NCI-H2227 (cell line): Measurements from ENCODE around the gene SMYD2.
"Not testable (repeated sequence)": the region's sequence is repeated elsewhere in the genome, so short reads cannot be mapped to it uniquely, and the experiment has no call there.

Source experiments
- DNase-seq: peaks from one replicate; lab custom pipeline; 2025; ENCODE audit not compliant: unreplicated experiment; lab: John Stamatoyannopoulos, UW

SMYD2 gene

DNA sequence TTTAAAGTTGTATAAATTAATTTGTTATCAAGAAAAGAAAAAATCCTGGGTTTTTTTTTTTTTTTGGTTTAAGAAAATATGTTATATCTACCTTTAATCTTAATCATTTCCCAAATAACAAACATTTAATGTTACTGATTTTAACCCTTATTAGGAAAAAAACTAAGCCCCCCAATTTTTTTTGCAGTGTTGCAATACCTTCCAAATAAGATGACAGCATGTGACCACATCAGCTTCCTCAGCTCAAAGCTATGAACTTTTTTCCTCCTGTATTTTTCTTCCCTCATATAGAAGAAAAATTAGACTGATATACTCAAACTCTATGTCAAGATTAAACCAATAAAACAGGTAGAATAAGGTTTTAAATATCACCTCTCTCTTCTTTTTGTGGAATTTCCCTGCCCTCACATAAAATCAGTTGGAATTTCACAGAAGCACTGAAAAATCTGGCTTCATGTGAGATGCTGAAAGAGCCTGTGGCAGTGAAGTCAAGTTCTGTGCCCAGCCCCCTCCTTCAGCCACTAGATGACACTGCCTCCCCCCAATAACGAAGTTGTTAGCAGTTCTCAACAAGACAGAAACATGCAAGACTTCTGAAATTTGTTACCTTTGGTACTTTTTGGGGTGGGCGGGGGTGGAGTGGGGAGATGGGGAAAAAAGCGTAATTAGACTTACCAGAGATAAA lies 9.6 kb upstream of the SMYD2 start:
- no peak for DNase-seq

DNA sequence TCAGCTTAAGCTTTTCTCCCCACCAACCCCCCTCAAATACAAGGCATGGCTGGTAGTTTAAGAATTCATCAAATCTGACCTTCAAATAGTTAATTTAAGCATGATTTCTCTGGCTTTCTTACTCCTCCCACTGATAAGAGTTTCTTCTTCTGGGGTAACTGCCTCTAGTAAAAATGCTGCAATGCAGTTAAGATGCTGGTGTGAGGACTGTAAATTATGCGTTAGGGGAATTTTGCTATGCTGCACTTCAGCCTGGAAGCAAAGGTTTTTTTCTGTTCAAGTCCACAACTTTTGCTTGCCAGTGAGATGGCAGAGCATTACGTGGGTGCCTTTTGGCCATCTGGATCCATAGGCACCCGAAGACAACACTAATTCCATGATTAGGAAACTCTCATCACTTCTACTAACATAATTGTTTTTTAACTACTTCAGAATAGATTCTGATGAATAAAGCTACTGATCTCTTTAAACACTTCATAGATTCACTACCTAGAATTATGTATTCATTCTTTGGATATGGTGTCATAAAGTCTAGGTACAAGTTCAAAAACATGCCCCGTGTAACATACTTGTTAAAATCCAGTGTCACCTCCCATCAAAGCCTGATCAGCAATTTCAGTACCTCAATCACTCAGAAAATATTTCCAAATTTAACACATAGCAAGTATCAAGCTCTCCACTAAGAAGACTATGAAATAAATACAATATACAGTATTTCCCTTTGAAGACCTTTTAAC lies 8.8 kb upstream of the SMYD2 start:
- DNase-seq = no peak

DNA sequence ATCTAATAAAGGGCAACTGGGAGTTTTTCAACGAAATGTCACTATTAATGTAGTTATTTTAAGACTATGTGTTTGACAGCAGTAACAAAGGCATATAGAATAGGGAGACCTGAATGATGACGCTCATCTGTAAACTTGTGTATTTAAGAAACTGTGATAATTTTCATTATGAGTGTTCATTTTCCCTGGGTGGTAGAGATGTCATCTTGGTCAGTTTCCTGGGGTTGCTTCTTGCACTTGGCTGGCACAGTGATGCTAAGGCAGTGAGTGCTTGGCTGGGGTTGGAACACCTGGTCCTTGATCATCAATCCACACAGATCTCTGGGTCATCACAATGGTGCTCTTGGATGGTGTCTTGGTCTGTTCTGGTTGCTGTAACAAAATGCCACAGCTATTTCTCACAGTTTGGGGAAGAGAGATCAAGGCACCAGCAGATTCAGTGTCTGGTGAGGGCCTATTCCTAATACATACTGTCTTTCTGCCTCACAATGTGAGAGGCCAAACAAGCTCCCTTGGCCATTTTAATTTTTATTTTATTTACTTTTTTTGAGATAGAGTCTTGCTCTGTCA lies 7.9 kb upstream of the SMYD2 start:
- DNase-seq = no peak

DNA sequence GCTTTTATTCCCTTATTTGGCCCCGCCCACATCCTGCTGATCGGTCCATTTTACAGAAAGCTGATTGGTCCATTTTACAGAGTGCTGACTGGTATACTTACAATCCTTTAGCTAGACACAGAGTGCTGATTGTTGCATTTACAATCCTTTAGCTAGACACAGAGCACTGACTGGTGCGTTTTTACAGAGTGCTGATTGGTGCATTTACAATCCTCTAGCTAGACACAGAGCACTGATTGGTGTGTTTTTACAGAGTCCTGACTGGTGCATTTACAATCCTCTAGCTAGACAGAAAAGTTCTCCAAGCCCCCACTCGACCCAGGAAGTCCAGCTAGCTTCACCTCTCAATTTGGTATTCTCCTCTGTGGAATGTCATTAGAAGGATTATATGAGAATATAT lies 5.3 kb upstream of the SMYD2 start:
- DNase-seq = not testable (repeated sequence)

DNA sequence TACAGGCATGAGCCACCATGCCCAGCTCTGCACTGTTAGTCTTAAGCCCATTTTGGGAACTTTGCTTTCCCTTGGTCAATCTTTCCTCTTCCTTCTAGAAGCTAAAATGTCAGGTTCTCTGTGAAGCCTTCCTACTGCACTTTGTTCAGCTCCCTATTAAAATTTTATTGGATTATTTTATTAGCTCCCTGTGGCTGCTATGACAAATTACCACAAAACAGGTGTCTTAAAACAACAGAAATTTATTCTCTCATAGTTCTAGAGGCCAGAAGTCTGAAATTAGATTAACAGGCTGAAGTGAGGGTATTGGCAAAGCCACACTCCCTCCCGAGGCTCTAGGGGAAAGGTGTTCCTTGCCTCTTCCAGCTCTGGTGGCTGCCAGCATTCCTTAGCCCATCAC lies 4.2 kb upstream of the SMYD2 start:
- no peak for DNase-seq

DNA sequence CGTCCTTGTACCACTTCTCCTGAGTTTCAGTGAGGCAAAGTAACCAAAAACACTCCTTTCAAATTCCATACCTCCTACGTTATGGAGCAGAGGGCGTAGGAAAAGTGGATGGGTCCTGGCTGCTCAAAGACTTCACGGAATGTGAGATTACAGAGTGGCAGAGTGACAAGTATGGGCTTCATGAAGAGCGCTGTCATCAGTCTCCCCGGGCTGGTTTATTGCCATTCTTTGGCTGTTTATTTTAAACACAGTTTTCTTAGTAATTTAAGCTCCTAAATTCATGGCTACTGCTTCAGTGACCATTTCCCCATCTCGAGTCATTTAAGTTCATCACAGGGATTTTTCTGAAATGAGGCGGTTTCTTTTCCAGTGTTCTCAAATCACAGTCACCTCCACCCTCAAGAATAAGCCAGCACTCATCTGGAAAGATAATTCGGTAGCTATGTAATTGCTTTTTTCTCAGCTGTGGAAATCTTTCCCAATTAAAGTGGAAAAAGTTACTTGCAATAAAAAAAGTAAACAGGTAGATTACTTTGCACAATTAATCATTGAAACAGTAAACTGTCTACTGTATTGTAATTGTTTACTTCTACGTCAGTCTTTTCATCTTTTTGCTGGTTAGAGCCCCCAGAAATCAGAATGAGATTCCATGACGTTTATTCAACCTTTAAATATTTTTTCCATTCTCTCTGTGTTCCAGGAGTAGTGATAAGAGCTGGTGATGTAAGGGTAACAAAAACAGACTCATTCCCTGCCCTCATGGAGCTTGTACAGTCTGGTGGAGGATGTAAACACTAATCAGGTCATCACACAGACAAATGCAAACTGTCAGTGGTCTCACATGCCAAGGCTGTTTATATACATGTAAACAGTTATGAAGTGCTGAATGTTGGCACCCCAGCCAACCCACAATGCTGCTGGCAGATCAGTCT lies 3.0 kb upstream of the SMYD2 start:
- peak; percentile 8 for DNase-seq

DNA sequence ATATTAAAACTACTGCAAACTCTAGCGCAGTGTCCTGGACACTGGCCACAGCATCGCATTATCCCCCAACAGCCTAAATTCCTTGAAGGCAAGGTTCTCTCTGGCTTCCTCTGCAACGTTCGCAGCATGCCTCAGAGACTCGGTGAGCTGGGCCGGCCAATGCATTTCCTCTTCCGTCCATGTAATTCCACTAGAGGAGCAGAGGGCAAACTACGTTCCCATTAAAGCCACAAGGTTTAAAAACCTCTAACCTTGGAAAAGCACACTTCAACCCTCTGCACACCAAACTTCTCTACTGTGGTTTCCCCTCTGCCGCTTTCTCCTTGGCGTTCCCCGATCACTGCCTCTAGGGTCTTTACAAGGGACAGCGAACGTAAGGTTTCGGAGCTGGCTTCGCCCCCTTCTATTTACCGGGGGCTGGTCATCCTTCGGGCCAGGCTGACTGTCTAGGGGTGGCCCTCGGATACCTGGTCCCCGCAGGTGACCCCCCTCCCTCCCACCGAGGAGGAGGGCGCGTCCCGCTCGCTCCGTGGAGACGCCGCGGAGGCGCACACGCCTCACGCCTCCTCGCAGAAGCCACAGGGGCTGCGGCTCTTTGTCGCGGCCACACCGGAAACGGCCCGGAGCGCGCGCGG lies 456 bp upstream of the SMYD2 start:
- DNase-seq = peak; percentile 40

DNA sequence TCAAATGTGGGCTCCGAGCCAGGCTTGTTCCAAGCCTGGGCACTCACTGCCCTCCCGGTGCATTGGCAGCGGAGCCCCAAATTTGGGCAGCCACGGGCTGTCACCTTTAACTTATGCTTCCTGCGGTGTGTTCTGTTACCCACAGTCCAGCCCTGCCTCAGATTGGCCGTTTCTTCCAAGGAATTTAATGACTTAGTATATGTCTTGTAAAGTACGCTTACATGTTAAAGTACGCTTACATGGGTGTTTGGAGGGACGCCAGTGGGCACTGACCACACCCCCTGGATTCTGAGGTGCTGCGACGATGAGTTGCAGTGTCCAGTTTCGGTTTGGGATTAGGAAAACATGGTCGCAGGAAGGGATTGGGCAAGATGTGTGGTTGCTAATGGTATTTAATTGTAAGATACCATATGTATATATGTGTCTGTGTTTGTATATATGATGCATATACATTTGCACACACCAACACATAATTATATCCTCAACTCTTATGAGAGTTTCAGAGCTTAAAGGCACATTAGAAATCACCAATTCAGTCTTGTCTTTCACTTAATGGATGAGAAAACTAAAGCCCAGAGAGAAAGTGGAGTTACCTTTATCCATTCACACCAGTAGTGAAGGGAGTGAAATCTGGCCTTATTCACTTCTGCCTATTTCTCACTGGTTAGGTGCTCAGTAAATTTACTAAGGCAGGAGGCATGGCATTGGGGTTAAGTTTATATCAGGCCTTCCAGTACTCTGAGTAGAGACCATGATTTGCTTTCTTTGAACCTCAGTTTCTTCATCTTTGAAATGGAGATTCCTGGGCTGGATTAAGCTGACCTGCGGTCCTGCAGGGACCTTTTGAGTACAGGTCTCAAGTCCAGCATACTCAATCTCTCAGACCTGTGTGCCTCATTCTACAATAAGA lies 1.0 kb downstream of the SMYD2 start:
- peak; percentile 43 for DNase-seq

DNA sequence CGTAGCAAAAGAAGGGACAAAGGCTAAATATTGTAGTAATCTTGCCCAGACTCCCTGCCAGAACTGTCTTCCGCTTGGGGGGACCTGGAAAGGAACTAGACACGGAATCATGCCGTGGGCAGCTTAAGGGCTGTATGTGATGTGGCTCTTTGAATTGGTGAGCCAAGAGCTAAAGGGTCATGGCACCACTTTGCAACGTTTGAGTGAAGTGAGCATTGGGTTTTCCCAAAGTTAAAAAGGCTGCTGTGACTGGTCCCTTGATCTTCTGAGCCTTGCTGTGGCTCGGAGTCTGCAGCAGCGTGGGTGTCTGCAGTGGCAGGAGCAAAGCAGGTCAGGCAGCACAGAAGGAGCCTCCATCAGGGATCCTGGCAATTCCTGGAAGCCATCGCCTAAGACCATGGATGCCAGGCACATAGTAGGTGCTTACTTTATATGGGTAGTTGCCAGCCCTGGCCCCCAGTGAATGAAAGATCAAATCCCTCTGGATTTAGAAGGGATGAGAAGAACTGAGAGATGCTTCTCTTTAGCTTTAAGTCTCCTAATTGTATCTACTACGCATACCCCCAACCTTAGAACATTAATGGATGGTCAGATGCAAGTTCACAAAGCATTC lies 1.8 kb downstream of the SMYD2 start:
- DNase-seq = peak; percentile 15

DNA sequence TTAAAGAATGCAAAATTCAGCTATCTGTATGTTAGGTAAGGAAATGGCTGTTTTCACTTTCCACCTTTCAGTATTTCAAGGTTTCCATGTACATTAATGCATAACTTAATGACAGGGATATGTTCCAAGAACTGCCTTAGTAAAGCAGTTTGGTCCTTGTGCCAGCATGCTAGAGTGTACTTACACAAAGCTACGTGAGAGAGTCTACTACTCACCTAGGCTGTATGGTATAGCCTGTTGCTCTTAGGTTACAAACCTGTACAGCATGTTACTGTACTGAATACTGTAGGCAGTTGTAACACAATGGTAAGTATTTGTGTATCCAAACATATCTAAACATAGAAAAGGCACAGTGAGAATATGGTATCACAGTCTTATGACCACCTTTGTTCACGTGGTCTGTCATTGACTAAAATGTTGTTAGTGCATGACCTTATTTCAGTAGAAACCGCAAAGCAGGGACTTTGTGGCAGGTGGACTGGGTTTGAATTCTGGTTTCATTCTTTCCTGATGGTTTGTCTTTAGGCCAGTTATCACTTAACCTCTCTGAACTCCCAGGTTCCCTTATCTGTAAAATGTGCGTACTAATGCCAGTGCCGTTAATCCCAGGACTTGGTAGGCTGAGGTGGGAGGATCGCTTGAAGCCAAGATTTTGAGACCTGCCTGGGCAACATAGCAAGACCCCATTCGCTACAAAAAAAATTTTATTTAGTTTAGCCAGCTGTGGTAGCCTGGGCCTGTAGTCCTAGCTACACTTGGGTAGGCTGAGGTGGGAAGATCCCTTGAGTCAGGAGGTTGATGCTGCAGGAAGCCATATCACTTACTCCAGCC lies 4.9 kb downstream of the SMYD2 start:
- no peak for DNase-seq

DNA sequence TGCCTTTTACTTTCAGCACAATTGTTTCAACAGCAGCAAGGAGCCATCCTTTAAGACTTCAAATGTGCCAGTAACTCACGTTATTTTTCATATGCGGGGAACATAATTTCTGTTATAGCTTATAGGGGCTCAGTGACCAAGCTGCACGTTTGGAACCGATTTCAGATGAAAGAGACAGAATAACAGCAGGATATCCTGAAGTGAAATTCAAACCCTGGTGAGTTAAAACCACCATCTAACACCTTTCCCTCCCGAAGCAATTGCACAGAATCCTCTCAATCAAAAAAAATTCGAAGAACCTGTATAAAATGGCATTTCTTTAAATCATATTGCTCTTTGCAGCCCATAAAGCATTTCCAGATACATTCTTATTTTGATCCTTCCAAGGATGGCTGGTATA lies 6.9 kb downstream of the SMYD2 start:
- no peak for DNase-seq

DNA sequence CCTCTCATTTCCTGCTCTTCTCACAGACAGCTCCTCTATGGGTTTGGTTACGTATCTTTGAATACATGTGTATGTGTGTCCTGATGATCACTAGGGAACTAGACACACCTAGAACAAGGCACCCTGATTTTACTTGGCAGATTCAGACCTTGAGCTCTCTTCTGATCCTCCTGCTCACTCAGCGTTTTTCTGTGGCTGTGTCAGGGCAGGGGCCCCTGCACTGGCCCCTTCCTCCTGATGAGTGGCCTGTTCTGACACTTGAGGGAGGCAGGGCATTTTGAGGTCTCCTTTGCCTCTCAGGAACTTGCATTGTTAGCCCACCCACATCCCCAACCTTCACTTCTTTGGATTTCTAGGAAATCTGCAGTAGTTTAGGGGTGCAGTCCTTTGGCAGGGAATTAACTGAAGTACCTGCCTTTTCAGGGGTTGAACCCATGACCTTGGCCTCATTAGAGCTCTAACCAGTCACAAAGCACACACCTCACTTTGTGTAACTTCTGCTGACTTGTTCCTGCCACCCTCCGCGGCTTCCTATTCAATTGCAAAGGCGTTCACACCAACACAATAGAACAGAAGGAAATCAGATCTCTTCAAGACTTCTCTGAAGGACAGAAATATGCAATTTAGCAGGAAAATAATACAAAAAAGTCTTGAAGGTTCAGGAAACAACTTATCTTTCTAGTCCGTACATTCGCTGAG lies 8.8 kb downstream of the SMYD2 start:
- peak; percentile 15 for DNase-seq

DNA sequence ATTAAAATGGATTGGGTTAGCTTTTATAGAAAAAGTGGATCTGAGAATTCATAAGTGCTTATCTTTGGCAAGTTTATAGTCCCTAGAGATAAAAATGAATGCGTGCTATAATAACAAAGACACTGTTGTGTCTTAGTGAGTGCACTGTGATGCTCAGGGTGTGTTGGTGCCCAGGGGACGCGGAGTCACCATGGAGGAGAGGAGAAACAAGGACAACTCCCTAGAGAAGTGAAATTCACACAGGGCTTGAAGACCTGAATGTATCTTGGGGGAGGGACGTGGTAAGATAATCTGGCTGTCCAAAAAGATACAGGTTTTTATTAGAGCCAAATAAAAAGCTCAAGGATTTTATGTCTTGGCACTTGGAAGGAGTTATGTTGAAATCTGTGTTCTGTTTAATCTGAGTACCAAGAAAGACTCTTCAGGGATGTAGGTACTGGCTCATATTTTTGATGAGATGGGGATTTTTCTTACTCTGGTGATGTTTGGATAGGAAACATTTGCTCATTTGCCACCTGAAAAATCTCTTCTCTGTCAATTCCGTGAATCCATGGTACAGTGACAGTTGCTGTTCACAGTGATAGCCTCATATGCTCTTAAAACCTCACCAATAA lies 9.6 kb downstream of the SMYD2 start:
- DNase-seq = no peak

DNA sequence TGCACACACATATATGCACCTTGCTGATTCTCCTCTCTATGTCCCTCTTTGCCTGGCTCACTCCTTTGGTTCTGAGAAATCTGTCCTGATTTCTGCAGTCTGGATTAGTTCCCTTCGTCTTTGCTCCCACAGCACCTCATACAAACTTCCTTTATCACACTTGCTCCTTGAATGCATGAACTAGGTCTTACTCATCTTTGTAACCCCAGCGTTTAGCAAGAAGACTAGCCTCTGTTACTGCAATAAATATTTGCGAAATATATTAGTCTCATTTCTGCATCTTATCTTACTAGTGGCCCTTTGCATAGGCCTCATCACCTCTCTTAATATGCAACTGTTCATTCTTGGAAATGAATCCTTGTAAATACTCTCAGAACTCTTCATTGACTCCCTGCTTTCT lies 11.4 kb downstream of the SMYD2 start:
- DNase-seq = no peak

DNA sequence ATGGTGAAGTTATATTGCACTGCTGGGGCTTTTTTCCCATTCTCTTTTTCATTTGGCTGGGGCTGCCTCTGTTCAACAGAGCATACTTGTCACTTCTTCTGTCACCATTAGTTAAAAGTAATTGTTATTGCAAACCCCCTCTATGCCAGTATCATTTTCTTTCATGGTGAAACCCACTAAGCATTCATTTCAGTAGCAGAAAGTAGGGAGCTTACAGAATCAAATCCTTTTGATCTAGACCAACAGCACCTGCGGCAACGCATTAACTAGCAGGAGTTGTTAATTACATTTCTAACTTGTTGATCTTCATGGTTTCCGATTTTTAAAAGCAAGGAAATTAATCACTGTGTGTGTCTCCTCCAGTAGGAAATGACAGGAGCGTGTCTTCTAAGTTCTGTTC lies 15.0 kb downstream of the SMYD2 start:
- DNase-seq = no peak

DNA sequence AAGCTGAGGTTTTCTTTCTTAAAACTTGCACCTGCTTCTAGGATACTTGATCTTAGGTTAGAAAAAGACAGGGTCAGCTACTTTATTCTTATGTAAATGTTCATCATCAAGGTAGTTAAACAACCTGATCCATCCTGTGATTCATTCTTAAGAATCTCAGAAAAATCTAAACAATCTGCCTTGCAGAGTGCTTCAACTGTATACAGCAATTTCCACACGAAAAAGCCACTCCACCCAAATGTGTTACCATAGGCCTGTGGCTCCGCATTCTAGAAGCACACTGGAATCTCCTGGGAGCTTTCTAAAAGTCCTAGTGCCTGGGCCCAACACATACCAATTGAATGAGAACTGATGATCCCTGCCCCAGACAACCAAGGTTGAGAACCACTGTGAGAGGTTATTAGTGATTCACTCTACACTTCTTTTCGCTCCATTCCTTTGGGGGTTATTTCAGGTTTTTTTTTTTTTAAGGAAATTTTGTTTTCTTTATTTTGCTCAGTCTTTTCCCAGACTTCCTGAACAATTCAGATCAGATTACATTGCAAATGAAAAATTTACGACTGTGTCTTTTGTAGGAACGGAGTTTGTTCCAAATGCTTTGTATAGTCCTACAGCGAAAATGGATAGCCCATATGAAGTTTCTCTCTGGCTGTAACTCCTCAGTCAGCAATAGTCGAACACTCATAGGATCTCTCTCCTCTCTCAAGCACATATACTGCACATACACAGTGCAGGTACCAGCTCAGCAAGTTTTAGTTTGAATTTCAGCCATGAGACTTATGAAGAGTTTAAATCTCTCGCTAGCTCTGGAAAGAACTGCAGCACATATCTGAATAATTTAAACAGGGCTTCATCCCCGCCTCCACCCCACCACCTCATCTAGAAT lies 16.1 kb downstream of the SMYD2 start:
- no peak for DNase-seq
